Gastroesophageal sphincter (tissue), 2 donors: ENCODE data around the gene TCF7L2.

Experiments used
- EP300 ChIP-seq: sonication (generic); formaldehyde crosslinking; IDR thresholded peaks from one replicate; pipeline ENCODE4 v1.6.1; 2017; ENCODE audit warnings: antibody characterized with exemption, mild to moderate bottlenecking
- POLR2A ChIP-seq, 2 donors: fragments of 450-650 bp; IDR thresholded peaks; one replicate each; pipeline ENCODE4 v1.6.1; 2017; ENCODE audit warnings: antibody characterized with exemption in 2 of 2, mild to moderate bottlenecking in 2 of 2, moderate library complexity in 1 of 2

DNA sequence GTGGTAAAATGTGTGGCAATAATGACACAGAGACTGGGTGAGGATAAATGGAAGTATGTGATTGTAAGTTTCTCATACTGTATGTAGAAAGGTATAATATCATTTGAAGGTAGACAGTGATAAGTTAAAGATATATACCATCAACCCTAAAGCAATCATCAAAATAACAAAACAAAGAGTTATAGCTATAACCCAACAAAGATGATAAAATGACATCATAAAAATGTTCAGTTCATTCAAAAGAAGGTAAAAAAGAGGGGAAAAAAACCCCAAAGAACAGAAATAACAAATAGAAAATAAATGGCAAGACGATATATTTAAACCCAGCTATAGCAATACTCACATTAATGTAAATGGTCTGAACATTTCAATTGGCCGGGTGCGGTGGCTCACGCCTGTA is 17.4 kb upstream of the TCF7L2 start:
- TF ChIP-seq POLR2A (IDR thresholded peaks at IDR 0.05) (no peak), EP300 (no peak)
